ENCODE results near the gene SERPINB7. TPM values are rescaled to one million over a fixed set of nuclear protein-coding genes. Genes with fewer than 3 reads are reported as not detected.

Gene SERPINB7
- total and polyA plus RNA-seq, 2 of the 4 experiments (the other 2 are of a cell fraction), result 79.9 to 100 TPM

- no peak overlapping the region for H3K14ac ChIP-seq (replicated peaks; ENCODE audit: low read depth, low read length)
- BruUV-seq (replicated peaks), result no TSS peak
- TF ChIP-seq USF2 (IDR thresholded peaks at IDR 0.05; ENCODE audit: low read depth, low read length) (no peak), SMC3 (IDR thresholded peaks at IDR 0.05; ENCODE audit: low read depth, low read length) (peak; percentile 89), CHD1 (IDR thresholded peaks at IDR 0.05; ENCODE audit: low read depth, low read length) (no peak), RFX5 (IDR thresholded peaks at IDR 0.05; ENCODE audit: low read depth, low read length) (no peak), CTCF (conservative IDR thresholded peaks at IDR 0.05; ENCODE audit: low read depth, low read length) (peak; percentile 75), NFE2L2 (IDR thresholded peaks at IDR 0.05; ENCODE audit: low read depth, low read length) (no peak), RAD21 (IDR thresholded peaks at IDR 0.05; ENCODE audit: low read length) (peak; percentile 86), RCOR1 (IDR thresholded peaks at IDR 0.05; ENCODE audit: insufficient replicate concordance, low read length) (no peak), FOS (IDR thresholded peaks at IDR 0.05; ENCODE audit: low read depth, low read length) (no peak)
- H4K8ac ChIP-seq (ENCODE audit: low read depth in 2 of 2, low read length in 2 of 2), result no peak overlapping the region
- H2AK9ac ChIP-seq (replicated peaks; ENCODE audit: low read depth, low read length, poor library complexity), result no peak overlapping the region
- no peak overlapping the region for H3K18ac ChIP-seq (ENCODE audit: low read depth, low read length)
- H3K27me3 ChIP-seq (ENCODE audit: control insufficient read depth, insufficient read depth, low read length), result no peaks in the 10 kb centered on the region
- in situ Hi-C loops (cut with MboI; ENCODE audit: low sequenced_read_pairs) (loop anchor here (10.0 kb wide), 1 partner anchor 217 kb away; no protein-coding TSS in a partner anchor), dilution Hi-C loops (cut with HindIII; ENCODE audit: low sequenced_read_pairs, unreplicated experiment) (no loop called here), intact Hi-C loops (cut with micrococcal nuclease) (loop anchor here (1.0 kb wide), 1 partner anchor 223 kb away; no protein-coding TSS in a partner anchor)
- no peak overlapping the region for H2BK5ac ChIP-seq (ENCODE audit: low read depth, low read length, poor library complexity, severe bottlenecking)
- H4K20me1 ChIP-seq (ENCODE audit: insufficient read depth, low read length), result no peaks in the 10 kb centered on the region
- no peak overlapping the region for H2BK20ac ChIP-seq (ENCODE audit: low read depth, low read length)
- DNase-seq (peak; percentile 61), ATAC-seq (ENCODE audit: low read depth) (no peak)
- H2AFZ ChIP-seq (replicated peaks; ENCODE audit: low read length, poor library complexity), result no peak overlapping the region
- H3K4me1 ChIP-seq (ENCODE audit: control insufficient read depth, insufficient read depth, low read length), result no peaks in the 10 kb centered on the region
- H2BK15ac ChIP-seq (ENCODE audit: low read depth, low read length), result no peak overlapping the region
- H3K27ac ChIP-seq (ENCODE audit: insufficient read depth, low read length), result no peak overlapping the region
- H3K36me3 ChIP-seq (ENCODE audit: control insufficient read depth, insufficient read depth, low read length), result no peaks in the 10 kb centered on the region
- no peak overlapping the region for H2BK120ac ChIP-seq (ENCODE audit: low read depth, low read length)
- H3K23ac ChIP-seq (ENCODE audit: low read depth, low read length), result no peak overlapping the region
- H4K91ac ChIP-seq (ENCODE audit: insufficient read depth, low read depth, low read length), result no peak overlapping the region
- WGBS, 2 experiments (ENCODE audit: extremely low coverage in 2 of 2, insufficient read length in 1 of 2), result no CpG with 5 or more reads among the region's 4 CpGs
- H4K5ac ChIP-seq (ENCODE audit: low read depth, low read length), result no peak overlapping the region
- H3K9me1 ChIP-seq (ENCODE audit: insufficient read depth, low read length), result no peaks in the 10 kb centered on the region
- no peak overlapping the region for H3K4ac ChIP-seq (ENCODE audit: low read depth, low read length)
- H2AK5ac ChIP-seq (ENCODE audit: low read depth, low read length), result no peak overlapping the region
- no peak overlapping the region for H3K4me2 ChIP-seq (ENCODE audit: low read depth, low read length)
- ChIA-PET POLR2A (ENCODE audit: unreplicated experiment) (interaction anchor here (0.6 kb wide), 1 partner anchor 164 kb away, joined by 5 read pairs; no protein-coding TSS in a partner anchor), CTCF (interaction anchor here (0.6 to 2.0 kb wide), 22 partner anchors 11 to 235 kb away, joined by 3 to 18 read pairs (median 4); no protein-coding TSS in a partner anchor)
- H3K9me3 ChIP-seq (ENCODE audit: control insufficient read depth, insufficient read depth, low read length), result no peaks in the 10 kb centered on the region
- no peak overlapping the region for H3K4me3 ChIP-seq (ENCODE audit: insufficient read depth, low read depth, low read length)
- no peaks in the 10 kb centered on the region for H3K79me1 ChIP-seq (ENCODE audit: low read depth in 1 of 2, low read length in 2 of 2)
- H3K56ac ChIP-seq (ENCODE audit: extremely low read depth, insufficient read depth, low read length), result no peak overlapping the region
- no peak overlapping the region for H3K9ac ChIP-seq (ENCODE audit: low read depth, low read length)
Measured at GRCh38 chr18:63741769-63742168, 33.4 kb upstream of the SERPINB7 start.
